Activated naive CD4-positive, alpha-beta T cell treated with anti-CD3 and anti-CD28 coated beads, Interleukin-2, amount 50 U/mL, for 16 hours (primary cell): Measurements from ENCODE around the gene LRRC8D.
"Not testable (repeated sequence)": the region's sequence is repeated elsewhere in the genome, so short reads cannot be mapped to it uniquely, and the experiment has no call there.

Experiments used
- DNase-seq: peaks from one replicate; pipeline ENCODE4 v3.0.0-alpha.2; 2020

LRRC8D gene

DNA sequence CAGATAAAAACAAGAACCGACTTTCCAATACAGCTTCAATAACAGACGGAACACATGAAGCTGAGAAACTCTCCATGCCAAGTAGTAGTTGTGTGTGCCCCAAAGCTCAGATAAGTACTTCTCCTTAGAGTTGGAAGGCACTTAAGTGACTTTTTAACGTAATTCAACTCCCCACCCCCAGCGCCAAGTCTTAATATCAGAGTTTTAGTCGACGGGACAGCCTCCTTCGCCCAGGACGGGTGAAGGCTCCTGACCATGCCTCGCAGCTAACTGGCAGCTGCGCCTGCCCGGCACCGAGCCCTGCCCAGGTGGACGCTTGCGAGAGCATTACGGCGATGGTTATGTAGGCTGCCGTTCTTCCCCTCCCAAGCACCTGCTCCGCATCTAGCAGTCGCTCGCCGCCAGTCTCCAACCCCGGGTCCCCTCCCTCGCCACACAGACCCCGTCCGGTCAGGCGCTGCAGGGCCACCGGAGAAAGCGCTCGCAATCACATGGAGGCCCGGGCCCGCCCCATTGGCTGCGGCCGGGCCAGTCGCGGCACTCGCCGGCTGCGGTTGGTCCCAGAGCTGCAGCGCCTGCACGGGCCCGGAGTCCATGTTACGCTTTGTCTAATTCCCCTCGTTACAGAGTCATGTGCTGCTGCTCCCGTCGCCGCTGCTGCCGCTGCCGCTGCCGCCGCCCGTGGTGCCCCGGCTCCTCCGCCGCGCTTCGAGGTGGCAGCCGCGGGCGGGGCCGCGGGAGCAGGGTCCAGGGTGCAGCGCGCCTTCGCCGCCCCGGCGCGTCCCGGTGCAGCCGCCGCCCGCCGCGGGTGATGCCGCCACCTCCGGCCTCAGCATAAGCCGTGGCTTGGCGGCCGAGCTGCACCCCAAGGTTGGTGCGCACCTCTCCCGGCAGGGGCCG is at the start of gene LRRC8D:
Gene LRRC8D (plus strand): TSS at position 611 of the 900 bp plus-strand sequence. CDS start 112,037 bp downstream, outside the sequence.
- DNase-seq: peak; percentile 62

DNA sequence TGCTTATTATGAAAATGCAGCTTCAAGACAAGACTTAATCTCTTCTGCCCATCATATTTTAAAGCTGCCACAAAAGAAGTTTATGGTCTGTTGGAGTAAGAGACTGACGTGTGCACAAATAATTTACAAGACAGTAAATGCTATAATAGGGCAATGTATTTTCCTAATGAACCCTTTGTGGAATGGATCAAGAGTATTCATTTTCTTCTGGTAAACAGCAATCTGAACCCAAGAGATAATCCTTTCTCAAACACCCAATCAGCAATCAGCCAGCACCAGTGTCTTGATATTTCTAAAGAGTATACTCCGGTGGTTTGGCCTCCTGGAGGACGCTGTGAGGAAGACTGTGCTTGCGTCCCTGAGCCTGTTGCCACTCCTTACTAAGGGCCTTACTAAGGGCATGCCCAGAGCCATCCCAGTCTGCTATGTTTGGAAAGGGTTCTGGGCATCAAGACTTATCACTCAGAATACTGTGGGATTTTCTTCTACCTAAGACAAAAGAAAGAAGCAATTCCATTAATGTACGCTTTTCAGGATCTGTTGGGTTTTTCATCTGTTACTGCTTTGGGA is 48.8 kb upstream of the LRRC8D start:
- DNase-seq: no peak

DNA sequence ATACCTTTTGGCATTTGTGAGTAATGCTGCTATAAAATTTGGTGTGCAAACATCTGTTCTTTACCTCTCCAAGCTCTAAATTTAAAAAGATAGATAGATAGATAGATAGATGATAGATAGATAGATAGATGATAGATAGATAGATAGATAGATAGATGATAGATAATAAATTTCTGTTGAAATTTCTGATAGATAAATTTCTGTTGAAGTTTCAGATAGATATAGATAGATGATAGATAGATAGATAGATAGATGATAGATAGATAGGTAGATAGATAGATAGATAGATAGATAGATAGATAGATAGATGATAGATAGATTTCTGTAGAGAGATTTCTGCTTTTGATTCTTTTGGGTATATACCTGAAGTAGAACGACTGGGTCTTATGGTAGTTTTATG is 44.7 kb upstream of the LRRC8D start:
- not testable (repeated sequence) for DNase-seq

DNA sequence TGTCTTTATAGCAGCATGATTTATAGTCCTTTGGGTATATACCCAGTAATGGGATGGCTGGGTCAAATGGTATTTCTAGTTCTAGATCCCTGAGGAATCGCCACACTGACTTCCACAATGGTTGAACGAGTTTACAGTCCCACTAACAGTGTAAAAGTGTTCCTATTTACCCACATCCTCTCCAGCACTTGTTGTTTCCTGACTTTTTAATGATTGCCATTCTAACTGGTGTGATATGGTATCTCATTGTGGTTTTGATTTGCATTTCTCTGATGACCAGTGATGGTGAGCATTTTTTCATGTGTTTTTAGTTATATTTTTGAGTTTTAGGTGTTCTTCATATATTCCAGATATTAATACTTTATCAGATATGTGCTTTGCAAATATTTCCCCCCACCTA is 43.6 kb upstream of the LRRC8D start:
- not testable (repeated sequence) for DNase-seq

DNA sequence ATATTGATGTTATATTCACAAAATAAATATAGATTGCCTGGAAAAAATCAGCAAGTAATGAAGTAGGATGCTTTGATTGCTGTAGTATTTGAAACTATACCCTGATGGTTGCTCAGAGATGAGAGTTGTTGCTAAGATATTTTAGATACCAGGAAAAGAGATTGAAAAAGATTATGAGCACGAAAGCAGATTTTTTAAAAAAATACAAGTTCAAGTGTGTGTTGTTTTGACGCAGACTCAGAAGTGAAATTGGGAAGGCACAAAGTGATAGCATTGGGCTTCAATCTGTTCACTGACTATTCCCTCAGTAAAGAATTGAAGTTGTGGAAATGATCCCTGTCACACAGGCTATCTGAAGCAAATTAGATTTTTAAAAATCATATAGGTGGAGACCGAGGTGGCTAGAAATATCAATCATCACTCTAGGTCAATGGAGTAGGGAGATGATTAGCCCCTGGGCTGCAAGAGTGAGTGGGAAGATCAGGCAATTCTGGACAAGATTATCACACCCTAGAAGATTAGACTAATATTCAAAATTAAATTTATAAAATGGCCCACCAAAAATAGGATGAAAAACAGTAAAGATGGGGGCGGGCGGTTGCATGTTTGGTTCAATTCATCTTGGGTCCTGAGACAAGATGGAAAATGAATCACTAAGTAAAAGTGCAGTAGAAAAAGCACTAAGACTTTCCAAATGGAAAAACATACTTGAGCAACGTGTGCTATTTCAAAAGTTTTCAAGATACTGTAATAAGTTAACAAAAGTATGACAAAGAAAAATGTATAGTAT is 41.5 kb upstream of the LRRC8D start:
- peak; percentile 58 for DNase-seq

DNA sequence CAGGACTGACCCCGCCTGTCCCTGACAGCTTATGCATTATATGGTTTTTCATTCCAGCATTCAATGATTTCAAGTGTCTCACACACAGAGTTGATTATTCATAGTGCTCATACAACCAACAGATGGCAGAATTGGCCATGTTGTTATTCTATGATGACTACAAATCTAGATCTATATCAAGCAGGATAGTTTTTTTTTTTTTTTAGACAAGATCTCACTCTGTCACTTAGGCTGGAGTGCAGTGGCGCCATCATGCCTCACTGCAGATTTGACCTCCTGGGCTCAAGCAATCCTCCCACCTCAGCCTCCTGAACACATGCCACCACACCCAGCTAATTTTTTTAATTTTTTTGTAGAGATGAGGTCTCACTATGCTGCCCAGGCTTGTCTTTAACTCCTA is 40.1 kb upstream of the LRRC8D start:
- peak; percentile 39 for DNase-seq

DNA sequence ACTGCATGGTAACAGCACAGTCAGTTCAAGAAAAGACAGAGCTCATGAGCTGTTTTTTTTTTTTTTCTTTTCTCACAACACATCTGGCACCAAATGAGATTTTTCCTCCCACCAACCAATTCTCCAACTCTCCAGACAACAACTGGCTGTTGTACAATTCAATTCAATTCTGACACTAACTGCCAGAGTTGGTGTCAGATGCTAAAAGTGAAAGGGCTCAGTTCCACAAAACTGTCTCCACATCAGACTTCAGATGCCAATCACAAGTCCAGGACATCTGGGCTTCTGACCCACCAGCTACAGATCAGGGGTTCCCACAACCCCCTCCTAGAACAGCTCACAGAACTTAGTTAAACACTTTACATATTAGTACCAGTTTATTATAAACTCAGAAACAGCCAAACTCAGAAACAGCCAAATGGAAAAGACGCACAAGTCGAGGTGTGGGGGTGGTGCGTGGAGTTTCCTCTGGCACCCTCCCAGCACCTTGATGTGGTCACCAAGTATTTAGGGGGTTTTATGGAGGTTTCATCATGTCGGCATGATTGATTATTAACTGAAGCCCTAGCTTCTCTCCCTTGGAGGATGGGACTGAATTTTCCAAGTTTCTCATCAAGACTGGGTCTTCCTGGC is 39.2 kb upstream of the LRRC8D start:
- DNase-seq: peak; percentile 89

DNA sequence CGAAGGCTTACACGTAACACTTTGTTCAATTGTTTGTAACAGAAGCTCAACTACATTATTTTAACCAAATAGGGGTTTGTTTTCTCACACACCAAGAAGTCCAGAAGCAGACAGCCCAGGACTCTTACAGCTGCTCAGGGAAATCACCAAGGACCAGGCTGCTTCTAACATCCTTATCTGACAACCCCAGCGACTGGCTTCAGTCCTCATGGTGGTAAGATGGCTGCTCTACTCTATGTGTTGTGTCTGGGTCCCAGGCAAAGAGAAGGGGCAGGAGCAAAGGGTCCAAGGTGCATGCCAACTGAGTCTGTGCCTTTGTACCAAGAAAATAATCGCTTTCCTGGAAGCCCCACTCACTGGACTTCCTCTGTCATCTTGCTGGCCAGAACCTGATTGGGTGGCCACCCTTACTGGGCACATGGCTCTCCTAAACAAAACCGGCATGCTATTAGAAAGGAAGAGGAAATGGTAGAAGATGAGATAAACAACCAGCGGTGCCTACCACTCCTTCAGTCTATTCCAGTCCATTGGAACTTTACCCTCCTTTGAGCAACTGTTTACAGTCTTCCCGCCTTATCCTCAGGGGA is 34.1 kb upstream of the LRRC8D start:
- no peak for DNase-seq

- no peak for DNase-seq
Measured at GRCh38 chr1:89790592-89790991, 30.2 kb upstream of the LRRC8D start.

- no peak for DNase-seq
Measured at GRCh38 chr1:89791064-89791726, 29.6 kb upstream of the LRRC8D start.

GRCh38 chr1:89794406-89794805 is 26.4 kb upstream of the LRRC8D start:
- no peak for DNase-seq

- not testable (repeated sequence) for DNase-seq
Measured at GRCh38 chr1:89795571-89795970, 25.3 kb upstream of the LRRC8D start.

GRCh38 chr1:89797876-89798275 is 23.0 kb upstream of the LRRC8D start:
- not testable (repeated sequence) for DNase-seq

DNA sequence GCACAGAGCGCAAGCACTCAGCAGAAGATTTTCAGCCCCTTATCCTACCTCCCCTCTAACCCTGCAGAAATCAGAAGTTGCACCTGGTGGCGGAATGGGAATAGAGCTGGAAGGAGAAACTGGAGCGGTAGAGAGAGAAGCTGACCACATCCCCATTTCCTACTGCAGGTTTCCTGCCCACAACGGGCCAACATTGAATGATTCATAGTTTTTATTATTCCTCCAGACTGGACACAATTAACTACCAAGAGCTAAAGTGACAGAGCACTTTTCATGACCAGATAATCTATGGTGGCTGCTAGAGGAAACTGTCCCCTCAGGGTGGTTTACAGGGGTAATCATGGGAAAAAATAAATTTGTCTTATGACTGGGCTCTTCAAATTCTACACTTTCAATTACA is 21.3 kb upstream of the LRRC8D start:
- DNase-seq: no peak

GRCh38 chr1:89800022-89800655 is 20.7 kb upstream of the LRRC8D start:
- no peak for DNase-seq

DNA sequence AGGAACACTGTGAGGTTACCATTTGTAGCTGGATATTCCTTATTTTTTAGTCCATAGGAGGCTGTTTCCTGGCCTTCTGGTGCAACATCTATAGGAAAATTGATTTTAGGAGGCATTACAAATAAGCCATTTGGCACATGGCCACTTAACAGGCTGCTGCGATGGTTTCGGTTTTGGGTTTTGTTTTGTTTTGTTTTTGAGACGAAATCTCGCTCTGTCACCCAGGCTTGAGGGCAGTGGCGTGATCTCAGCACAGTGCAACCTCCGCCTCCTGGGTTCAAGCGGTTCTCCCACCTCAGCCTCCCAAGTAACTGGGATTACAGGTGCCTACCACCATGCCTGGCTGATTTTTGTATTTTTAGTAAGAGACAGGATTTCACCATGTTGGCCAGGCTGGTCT is 20.1 kb upstream of the LRRC8D start:
- DNase-seq: no peak

GRCh38 chr1:89802051-89802450 is 18.8 kb upstream of the LRRC8D start:
- DNase-seq: no peak

DNA sequence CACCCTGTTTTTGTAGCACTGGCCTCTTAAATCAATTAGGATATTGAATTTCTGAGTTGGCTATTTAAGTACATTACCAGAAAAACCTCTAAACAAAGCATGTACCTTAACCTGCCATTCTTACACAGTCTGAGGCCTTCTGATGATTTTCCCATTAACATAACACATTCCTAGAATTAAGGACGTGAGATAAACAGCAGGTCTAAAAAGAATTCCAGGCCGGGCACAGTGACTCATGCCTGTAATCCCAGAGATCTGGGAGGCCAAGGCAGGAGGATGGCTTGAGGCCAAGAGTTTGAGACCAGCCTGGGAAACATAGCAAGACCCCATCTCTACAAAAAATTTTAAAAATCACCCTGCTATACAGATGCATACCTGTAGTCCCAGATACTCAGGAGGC is 18.0 kb upstream of the LRRC8D start:
- no peak for DNase-seq

GRCh38 chr1:89804642-89805237 is 16.1 kb upstream of the LRRC8D start:
- peak; percentile 82 for DNase-seq

DNA sequence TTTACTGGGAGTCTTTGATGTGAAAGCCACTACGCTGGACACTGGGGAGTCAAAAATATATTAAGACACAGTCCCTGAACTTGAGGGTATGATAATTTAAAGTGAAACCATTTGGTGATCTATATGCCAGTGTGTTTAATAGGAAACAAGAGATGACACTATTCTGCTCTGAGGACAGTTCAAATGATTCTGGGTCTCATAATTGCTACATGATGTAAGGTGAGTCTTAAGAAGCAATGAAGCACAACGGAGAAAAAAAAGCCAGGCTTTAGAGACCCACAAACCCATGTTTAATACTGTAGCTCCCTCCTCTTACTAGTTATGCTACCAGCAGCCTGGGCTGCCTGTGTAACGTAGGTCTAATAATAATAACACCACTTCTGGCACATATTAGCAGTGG is 14.2 kb upstream of the LRRC8D start:
- no peak for DNase-seq

- no peak for DNase-seq
Measured at GRCh38 chr1:89807503-89807902, 13.3 kb upstream of the LRRC8D start.
